ES-I3 (cell line): Measurements from ENCODE around the gene ERCC3.
A peak's percentile ranks its signal among the peaks of the same experiment; 100 is the strongest.
"Not testable (repeated sequence)": the region's sequence is repeated elsewhere in the genome, so short reads cannot be mapped to it uniquely, and the experiment has no call there.

ENCODE experiments used
- H3K36me3 ChIP-seq: 2 replicates; pipeline ENCODE4 v1.6.1; 2013; ENCODE audit warnings: mild to moderate bottlenecking, low read length, control low read depth, moderate library complexity; ENCODE audit not compliant: insufficient read depth
- H3K4me1 ChIP-seq: 2 replicates; pipeline ENCODE4 v1.6.1; 2013; ENCODE audit warnings: mild to moderate bottlenecking, control low read depth, low read length; ENCODE audit not compliant: insufficient read depth
- H3K9ac ChIP-seq: 2 replicates; pipeline ENCODE4 v1.6.1; 2013; ENCODE audit warnings: low read depth, mild to moderate bottlenecking, low read length, moderate library complexity
- H3K9me3 ChIP-seq: 2 replicates; pipeline ENCODE4 v1.6.1; 2013; ENCODE audit warnings: mild to moderate bottlenecking, low read length, moderate library complexity; ENCODE audit not compliant: control insufficient read depth, insufficient read depth

ERCC3 gene

DNA sequence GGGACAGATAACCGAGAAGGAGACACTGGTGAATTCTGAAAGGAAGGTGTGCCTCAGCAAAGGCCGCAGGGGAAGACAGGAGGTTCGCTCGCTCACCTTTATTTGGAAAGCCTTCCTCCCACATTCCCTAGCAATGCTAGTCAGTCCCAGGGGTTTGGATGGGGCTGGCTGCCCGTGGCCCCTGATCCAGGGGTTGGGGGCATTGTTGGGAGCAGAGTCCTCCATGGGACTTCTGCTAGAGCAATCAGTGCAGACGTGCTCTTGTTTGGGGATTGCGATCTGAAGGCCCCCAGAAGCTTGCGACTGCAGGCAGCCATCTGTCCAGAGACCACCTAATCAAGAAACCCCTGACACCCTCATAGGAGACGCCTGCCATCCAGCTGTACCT, 67.8 kb downstream of the ERCC3 start:
- H3K4me1 ChIP-seq: peaks cover 14% of the 10 kb centered on the region
- no peak overlapping the region for H3K9ac ChIP-seq
- H3K36me3 ChIP-seq: no peaks in the 10 kb centered on the region
- no peaks in the 10 kb centered on the region for H3K9me3 ChIP-seq

DNA sequence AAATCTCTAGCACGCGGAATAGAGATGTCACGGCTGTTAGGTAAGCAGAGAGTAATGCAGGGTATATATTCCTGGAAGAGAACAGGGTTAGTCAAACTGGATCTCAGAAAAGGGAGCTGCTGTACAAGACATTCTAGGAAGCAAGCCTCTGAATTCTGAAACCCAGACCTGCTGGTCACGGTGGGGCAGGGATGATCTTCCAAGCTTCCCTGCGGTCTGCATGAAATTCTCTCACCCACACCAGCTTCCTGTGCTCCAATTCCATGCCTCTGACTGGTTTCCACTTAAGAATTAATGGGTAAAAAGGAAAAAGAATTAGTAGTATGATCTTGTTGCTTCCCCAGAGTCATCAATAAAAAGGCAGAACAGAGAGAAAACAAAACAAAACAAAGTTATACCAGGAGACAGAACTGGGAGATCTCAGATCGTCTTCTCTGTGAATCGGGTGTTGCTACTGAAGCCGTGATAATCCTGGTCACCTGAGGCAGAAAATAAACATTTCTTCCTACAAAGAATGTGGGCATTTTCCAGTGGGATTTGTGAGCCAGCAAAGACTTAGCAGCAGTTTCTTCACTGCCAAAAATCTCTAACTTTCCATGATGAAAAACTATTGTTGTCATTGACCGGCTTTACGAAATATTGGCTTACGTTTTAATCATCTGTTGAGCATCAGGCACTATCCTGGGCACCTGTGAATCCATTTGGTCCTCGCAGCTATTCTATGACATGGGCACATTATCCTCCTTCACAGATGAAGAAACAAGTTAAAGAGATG, 68.6 kb downstream of the ERCC3 start:
- Histone ChIP-seq H3K9me3 (no peaks in the 10 kb centered on the region), H3K4me1 (peaks cover 14% of the 10 kb centered on the region), H3K36me3 (no peaks in the 10 kb centered on the region), H3K9ac (no peak overlapping the region)

- H3K4me1 ChIP-seq: peaks cover 14% of the 10 kb centered on the region
- not testable (repeated sequence) for H3K9me3 ChIP-seq, H3K36me3 ChIP-seq, H3K9ac ChIP-seq
These were observed 69.8 kb downstream of the ERCC3 start for GRCh38 chr2:127224135-127224534.

GRCh38 chr2:127220768-127221527, 73.0 kb downstream of the ERCC3 start:
- Histone ChIP-seq H3K4me1 (peaks cover 8% of the 10 kb centered on the region), H3K36me3 (no peaks in the 10 kb centered on the region), H3K9me3 (no peaks in the 10 kb centered on the region), H3K9ac (peak overlapping the region; percentile 66)

- Histone ChIP-seq H3K36me3 (no peaks in the 10 kb centered on the region), H3K9me3 (no peaks in the 10 kb centered on the region), H3K9ac (peak within 1 kb of the TSS; percentile 66), H3K4me1 (peaks cover 5% of the 10 kb centered on the region)
These were observed 73.7 kb downstream of the ERCC3 start, which contains the start of gene CYP27C1 for GRCh38 chr2:127220102-127220767. CYP27C1 (minus strand) TSS chr2:127220299; CDS start chr2:127220270, 29 bp downstream.

DNA sequence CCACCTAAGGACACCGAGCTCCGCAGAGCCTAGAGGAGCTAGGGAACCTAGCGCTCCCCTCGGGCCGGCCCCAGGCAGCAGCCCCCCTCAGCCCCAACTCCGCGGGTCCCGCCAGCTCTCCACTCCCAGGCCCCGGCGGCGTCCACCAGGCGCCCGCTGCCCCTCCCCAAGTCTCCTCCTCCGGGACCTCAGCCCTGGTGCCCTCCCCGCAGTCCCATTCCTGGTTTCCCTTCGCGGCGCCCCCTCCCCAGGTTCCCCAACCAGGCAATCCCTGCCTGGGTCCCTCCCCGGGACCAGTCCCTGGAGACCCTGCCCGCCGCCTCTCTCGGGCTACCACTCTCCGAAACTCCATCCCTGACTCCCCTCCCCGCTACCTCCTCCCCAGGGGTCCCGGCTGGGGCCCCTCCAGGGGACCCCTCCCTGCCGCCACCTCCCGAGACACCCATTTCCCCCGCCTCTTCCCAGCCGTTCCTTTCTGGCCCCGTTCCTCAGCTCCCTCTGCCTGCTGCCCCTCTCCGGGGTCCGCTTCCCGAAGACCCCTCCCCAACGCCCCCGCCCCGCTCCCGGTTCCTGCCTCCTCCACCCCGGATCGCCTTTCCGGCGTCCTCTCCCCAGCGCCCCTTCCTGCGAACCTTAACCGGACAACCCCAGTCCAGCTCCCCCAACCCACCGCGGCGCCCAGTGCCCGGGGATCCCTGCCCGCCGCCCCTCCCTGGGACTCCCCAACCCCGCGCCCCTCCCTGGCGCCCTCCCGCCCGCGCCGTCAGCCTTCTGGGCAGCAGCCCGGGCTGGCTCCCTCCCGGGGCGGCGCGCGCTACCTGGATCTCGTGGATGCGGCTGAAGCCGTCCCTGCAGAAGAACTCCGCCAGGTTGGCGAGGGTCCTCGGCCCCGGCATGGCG, 74.5 kb downstream of the ERCC3 start:
- H3K36me3 ChIP-seq: no peaks in the 10 kb centered on the region
- H3K9ac ChIP-seq: peak overlapping the region; percentile 66
- H3K9me3 ChIP-seq: no peaks in the 10 kb centered on the region
- H3K4me1 ChIP-seq: no peaks in the 10 kb centered on the region

DNA sequence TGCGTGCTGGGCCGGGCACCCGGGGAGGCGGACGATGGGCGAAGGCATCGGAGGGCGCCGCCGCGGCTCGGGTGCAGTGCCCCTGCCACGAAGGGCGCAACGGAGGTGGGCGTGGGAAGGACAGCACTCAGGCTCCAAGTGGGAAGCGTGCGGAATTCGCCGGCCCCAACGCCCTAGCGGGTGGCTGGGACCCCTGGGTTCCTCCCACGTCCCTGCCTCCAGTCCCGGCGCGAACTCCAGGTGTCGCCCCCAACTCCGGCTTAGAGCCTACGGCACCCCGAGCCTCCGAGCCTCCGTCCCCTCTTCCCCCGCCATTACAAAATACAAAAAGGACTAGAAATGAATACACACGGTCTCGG, 75.2 kb downstream of the ERCC3 start:
- Histone ChIP-seq H3K9me3 (no peaks in the 10 kb centered on the region), H3K9ac (peak overlapping the region; percentile 66), H3K4me1 (no peaks in the 10 kb centered on the region), H3K36me3 (no peaks in the 10 kb centered on the region)

- H3K36me3 ChIP-seq: no peaks in the 10 kb centered on the region
- no peaks in the 10 kb centered on the region for H3K9me3 ChIP-seq
- H3K9ac ChIP-seq: peak overlapping the region; percentile 66; the same call in 1 of the 2 replicates
- H3K4me1 ChIP-seq: no peaks in the 10 kb centered on the region
These were observed 76.2 kb downstream of the ERCC3 start for GRCh38 chr2:127217470-127218325.

DNA sequence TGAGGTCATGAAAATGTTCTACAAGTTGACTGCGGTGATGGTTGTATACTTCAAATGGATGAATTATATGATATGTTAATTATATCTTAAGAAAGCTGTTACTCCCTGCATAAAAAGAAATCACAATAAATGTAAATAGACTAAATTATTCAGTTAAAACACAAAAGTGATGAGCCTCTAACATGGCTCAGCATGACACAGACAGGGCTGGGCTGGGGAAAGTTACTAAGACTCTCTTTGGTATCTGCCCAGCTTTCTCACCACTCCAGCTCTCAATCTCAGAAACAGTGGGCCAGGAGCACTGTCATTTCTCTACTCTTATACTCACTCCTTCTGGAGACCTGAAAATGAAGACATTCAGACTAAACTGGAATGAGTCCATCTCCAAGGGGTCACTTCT, 77.4 kb downstream of the ERCC3 start:
- Histone ChIP-seq H3K9me3 (no peaks in the 10 kb centered on the region), H3K4me1 (no peaks in the 10 kb centered on the region), H3K36me3 (no peaks in the 10 kb centered on the region), H3K9ac (no peak overlapping the region)

DNA sequence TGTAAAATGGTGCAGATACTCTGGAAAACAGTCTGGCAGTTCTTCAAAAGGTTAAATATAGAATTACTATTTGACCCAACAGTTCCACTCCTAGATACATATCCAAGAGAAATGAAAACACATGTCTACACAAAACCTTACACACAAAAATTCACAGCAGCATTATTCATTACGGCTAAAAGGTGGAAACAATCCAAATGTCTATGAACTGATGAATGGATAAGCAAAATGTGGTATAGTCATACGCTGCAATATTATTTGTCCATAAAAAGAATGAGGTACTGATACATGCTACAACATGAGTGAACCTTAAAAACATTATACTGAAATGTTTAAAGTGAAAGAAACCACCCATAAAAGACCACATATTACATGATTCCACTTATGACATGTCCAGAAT, 77.8 kb downstream of the ERCC3 start:
- no peaks in the 10 kb centered on the region for H3K4me1 ChIP-seq
- H3K9ac ChIP-seq: no peak overlapping the region
- H3K36me3 ChIP-seq: no peaks in the 10 kb centered on the region
- no peaks in the 10 kb centered on the region for H3K9me3 ChIP-seq

- not testable (repeated sequence) for H3K9me3 ChIP-seq, H3K36me3 ChIP-seq, H3K4me1 ChIP-seq, H3K9ac ChIP-seq
These were observed 79.7 kb downstream of the ERCC3 start for GRCh38 chr2:127214201-127214600.

GRCh38 chr2:127208313-127208712, 85.6 kb downstream of the ERCC3 start:
- Histone ChIP-seq H3K4me1 (peaks cover 9% of the 10 kb centered on the region; the same call in 1 of the 2 replicates), H3K9me3 (no peaks in the 10 kb centered on the region), H3K9ac (no peak overlapping the region), H3K36me3 (no peaks in the 10 kb centered on the region)
